ENCODE results near the gene NBEAL2. TPM values are rescaled to one million over a fixed set of nuclear protein-coding genes. Genes with fewer than 3 reads are reported as not detected.

Gene NBEAL2
- polyA plus RNA-seq, 1 donor from 2014 or later, result 3.3 TPM

GRCh38 chr3:47012342-47013230, 33.1 kb downstream of the NBEAL2 start:
- Histone ChIP-seq H3F3A (ENCODE audit: insufficient read depth, low read length, poor library complexity, severe bottlenecking) (no peaks in the 10 kb centered on the region), H3K36me3 (ENCODE audit: insufficient read depth, low read length) (no peaks in the 10 kb centered on the region), H3K9me3 (ENCODE audit: low read length) (no peaks in the 10 kb centered on the region), H2AFZ (ENCODE audit: low read depth, low read length) (no peak overlapping the region), H3K9ac (ENCODE audit: low read length) (no peak overlapping the region), H3K4me3 (ENCODE audit: low read length) (no peak overlapping the region), H3K27ac (ENCODE audit: low read length) (no peak overlapping the region), H3K4me2 (ENCODE audit: low read length) (no peak overlapping the region), H3K27me3 (ENCODE audit: insufficient read depth, low read depth, low read length) (no peaks in the 10 kb centered on the region), H3K9me2 (ENCODE audit: insufficient read depth, low read length) (no peaks in the 10 kb centered on the region), H3K79me2 (replicated peaks; ENCODE audit: insufficient read depth, low read length) (no peaks in the 10 kb centered on the region), H4K20me1 (ENCODE audit: insufficient read depth) (no peaks in the 10 kb centered on the region)
- TF ChIP-seq RAD21 (conservative IDR thresholded peaks at IDR 0.05), result no peak
- TF ChIP-seq, protein P1, sequence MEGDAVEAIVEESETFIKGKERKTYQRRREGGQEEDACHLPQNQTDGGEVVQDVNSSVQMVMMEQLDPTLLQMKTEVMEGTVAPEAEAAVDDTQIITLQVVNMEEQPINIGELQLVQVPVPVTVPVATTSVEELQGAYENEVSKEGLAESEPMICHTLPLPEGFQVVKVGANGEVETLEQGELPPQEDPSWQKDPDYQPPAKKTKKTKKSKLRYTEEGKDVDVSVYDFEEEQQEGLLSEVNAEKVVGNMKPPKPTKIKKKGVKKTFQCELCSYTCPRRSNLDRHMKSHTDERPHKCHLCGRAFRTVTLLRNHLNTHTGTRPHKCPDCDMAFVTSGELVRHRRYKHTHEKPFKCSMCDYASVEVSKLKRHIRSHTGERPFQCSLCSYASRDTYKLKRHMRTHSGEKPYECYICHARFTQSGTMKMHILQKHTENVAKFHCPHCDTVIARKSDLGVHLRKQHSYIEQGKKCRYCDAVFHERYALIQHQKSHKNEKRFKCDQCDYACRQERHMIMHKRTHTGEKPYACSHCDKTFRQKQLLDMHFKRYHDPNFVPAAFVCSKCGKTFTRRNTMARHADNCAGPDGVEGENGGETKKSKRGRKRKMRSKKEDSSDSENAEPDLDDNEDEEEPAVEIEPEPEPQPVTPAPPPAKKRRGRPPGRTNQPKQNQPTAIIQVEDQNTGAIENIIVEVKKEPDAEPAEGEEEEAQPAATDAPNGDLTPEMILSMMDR (IDR thresholded peaks at IDR 0.05; ENCODE audit: poor library complexity, severe bottlenecking), result no peak

GRCh38 chr3:47013231-47013630, 33.8 kb downstream of the NBEAL2 start:
- H3K9ac ChIP-seq (ENCODE audit: low read length), result no peak overlapping the region
- H3K9me2 ChIP-seq (ENCODE audit: insufficient read depth, low read length), result no peaks in the 10 kb centered on the region
- no peaks in the 10 kb centered on the region for H4K20me1 ChIP-seq (ENCODE audit: insufficient read depth)
- no peaks in the 10 kb centered on the region for H3K36me3 ChIP-seq (ENCODE audit: insufficient read depth, low read length)
- no peak overlapping the region for H3K27ac ChIP-seq (ENCODE audit: low read length)
- H3K79me2 ChIP-seq (replicated peaks; ENCODE audit: insufficient read depth, low read length), result no peaks in the 10 kb centered on the region
- no peak overlapping the region for H3K4me3 ChIP-seq (ENCODE audit: low read length)
- no peak overlapping the region for H2AFZ ChIP-seq (ENCODE audit: low read depth, low read length)
- H3F3A ChIP-seq (ENCODE audit: insufficient read depth, low read length, poor library complexity, severe bottlenecking), result no peaks in the 10 kb centered on the region
- H3K9me3 ChIP-seq (ENCODE audit: low read length), result no peaks in the 10 kb centered on the region
- no peak overlapping the region for H3K4me2 ChIP-seq (ENCODE audit: low read length)
- TF ChIP-seq EP300 (conservative IDR thresholded peaks at IDR 0.05; ENCODE audit: poor library complexity, severe bottlenecking) (no peak), MXI1 (conservative IDR thresholded peaks at IDR 0.05; ENCODE audit: poor library complexity, severe bottlenecking) (no peak), SMC3 (conservative IDR thresholded peaks at IDR 0.05; ENCODE audit: poor library complexity) (no peak), RAD21 (conservative IDR thresholded peaks at IDR 0.05) (no peak), TAF1 (IDR thresholded peaks at IDR 0.05; ENCODE audit: low read depth) (no peak)
- no peaks in the 10 kb centered on the region for H3K27me3 ChIP-seq (ENCODE audit: insufficient read depth, low read depth, low read length)

GRCh38 chr3:47014036-47014435, 34.6 kb downstream of the NBEAL2 start:
- Histone ChIP-seq H3K27me3 (ENCODE audit: insufficient read depth, low read depth, low read length) (no peaks in the 10 kb centered on the region), H3K9me2 (ENCODE audit: insufficient read depth, low read length) (no peaks in the 10 kb centered on the region), H3K4me2 (ENCODE audit: low read length) (no peak overlapping the region), H3K4me3 (ENCODE audit: low read length) (no peak overlapping the region), H2AFZ (ENCODE audit: low read depth, low read length) (no peak overlapping the region), H3K36me3 (ENCODE audit: insufficient read depth, low read length) (no peaks in the 10 kb centered on the region), H4K20me1 (ENCODE audit: insufficient read depth) (no peaks in the 10 kb centered on the region), H3K79me2 (replicated peaks; ENCODE audit: insufficient read depth, low read length) (no peaks in the 10 kb centered on the region), H3K9me3 (ENCODE audit: low read length) (no peaks in the 10 kb centered on the region), H3K27ac (ENCODE audit: low read length) (no peak overlapping the region), H3F3A (ENCODE audit: insufficient read depth, low read length, poor library complexity, severe bottlenecking) (no peaks in the 10 kb centered on the region), H3K9ac (ENCODE audit: low read length) (no peak overlapping the region)
- TF ChIP-seq MXI1 (conservative IDR thresholded peaks at IDR 0.05; ENCODE audit: poor library complexity, severe bottlenecking) (no peak), SMC3 (conservative IDR thresholded peaks at IDR 0.05; ENCODE audit: poor library complexity) (no peak), REST (IDR thresholded peaks at IDR 0.05; ENCODE audit: borderline replicate concordance) (no peak), POLR2AphosphoS5 (IDR thresholded peaks at IDR 0.05) (no peak), EZH2 (IDR thresholded peaks at IDR 0.05; ENCODE audit: borderline replicate concordance, insufficient read depth, low read length, poor library complexity, severe bottlenecking) (no peak), RAD21 (conservative IDR thresholded peaks at IDR 0.05) (no peak), TAF1 (IDR thresholded peaks at IDR 0.05; ENCODE audit: low read depth) (no peak), EP300 (conservative IDR thresholded peaks at IDR 0.05; ENCODE audit: poor library complexity, severe bottlenecking) (no peak)
- TF ChIP-seq, protein P1 (IDR thresholded peaks at IDR 0.05; ENCODE audit: poor library complexity, severe bottlenecking), result no peak

Measured in neural cell (in vitro differentiated cells).